GM12874 (cell line): ENCODE measurements around the gene SEL1L2.

Experiments used
- TF ChIP-seq, protein P1 (sequence below): IDR thresholded peaks from 2 replicates; pipeline ENCODE4 v1.5.1; 2011; ENCODE audit warnings: low read depth, mild to moderate bottlenecking, control low read depth, low read length, moderate library complexity; ENCODE audit not compliant: insufficient read depth

Gene SEL1L2

DNA sequence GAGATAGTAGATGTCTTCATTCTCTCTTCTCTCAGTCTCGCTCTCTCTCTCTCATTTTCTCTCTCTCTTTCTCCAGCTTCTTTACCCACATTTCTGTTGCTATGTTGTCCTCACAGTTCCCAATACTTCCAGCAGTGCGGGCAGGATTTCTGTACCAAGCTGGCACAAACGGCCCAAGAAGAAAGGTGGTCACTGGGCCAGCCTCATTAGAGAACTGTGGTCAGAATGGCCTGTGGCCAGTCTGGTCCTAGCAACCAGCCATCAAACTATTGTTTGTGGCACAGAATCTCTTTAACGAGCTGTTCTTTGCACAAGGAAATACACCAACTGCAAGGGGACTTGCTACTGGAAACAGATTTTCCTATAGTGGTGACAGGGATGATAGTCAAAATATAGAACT lies 81.3 kb downstream of the SEL1L2 start:
- TF ChIP-seq, protein P1, sequence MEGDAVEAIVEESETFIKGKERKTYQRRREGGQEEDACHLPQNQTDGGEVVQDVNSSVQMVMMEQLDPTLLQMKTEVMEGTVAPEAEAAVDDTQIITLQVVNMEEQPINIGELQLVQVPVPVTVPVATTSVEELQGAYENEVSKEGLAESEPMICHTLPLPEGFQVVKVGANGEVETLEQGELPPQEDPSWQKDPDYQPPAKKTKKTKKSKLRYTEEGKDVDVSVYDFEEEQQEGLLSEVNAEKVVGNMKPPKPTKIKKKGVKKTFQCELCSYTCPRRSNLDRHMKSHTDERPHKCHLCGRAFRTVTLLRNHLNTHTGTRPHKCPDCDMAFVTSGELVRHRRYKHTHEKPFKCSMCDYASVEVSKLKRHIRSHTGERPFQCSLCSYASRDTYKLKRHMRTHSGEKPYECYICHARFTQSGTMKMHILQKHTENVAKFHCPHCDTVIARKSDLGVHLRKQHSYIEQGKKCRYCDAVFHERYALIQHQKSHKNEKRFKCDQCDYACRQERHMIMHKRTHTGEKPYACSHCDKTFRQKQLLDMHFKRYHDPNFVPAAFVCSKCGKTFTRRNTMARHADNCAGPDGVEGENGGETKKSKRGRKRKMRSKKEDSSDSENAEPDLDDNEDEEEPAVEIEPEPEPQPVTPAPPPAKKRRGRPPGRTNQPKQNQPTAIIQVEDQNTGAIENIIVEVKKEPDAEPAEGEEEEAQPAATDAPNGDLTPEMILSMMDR: no peak

DNA sequence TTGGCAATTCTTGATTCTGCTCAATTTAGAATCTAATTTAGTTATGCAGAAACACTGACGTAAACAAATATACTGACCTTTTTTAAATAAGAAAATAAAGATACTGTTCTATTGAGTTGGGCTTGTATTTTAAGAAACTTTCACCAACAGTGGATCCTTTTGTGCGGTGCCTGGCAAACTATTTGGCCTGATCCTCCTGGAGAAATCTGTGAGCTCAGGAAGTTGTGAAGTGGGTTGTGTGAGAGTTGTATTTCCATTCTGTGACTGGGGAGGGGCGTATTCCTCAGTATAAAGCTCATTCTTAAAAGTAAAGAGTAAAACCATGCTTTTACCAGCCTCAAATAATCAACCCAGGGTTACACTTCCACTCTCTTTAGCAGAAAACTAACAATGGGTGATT lies 85.6 kb downstream of the SEL1L2 start:
- TF ChIP-seq, protein P1: no peak

DNA sequence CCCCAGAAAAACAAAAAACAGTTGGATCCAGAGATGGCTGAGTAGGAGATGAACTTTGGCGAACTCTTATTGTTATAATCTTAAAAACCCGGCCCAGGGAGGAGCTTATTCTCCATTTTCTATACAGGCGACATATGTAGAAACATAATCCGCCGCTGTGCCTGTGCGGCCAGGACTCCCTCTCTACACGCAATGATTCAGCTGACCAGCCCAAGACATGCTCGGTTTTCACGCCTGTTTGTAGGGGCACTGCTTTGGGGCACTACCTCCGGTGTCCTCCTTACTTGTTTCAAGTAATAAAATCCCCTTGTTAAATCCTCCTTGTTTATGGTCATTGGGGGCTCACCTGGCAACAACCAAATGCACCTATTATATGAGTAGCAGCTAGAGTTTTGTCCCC lies 89.9 kb downstream of the SEL1L2 start:
- TF ChIP-seq, protein P1: no peak

DNA sequence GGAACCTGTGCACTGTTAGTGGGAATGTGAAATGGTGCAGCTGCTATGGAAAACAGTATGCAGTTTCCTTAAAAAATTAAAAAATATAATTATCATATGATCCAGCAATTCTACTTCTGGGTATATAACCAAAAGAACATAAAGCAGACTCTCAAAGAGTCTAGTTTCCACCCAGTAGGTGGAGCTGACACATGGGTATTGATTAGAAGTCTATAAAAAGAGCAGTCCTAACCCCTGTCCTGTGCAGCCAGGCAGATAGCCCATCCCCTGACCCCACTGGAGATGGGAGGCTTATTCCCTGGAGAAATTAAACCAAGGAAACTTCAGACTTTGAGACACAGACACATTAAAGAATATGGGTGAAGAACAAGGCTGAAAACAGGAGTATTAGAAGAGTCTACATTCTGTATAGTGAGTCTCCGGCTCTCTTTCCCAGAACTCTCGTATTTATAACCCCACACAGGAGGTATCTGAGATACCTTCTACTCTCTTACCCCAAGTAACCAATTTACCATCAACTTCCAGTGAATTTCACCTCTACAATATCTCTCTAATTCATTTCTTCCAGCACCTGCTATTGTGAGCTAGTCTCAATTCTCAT lies 92.3 kb downstream of the SEL1L2 start:
- TF ChIP-seq, protein P1: peak; percentile 33; the same call in 1 of the 2 replicates

DNA sequence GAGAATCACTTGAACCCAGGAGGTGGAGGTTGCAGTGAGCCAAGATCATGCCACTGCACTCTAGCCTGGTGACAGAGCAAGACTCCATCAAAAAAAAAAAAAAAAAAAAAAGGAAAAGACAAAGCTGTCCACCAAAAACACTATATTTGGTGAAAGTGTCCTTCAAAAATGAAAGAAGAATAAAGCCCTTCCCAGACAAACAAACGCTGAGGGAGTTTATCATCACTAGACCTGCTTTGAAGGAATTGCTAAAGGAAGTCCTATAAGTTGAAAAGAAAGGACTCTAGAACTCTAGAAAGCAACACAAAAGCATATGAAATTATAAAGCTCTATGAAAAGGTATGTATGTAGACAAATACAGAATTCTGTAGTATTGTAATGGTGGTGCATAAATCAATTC lies 98.8 kb downstream of the SEL1L2 start:
- TF ChIP-seq, protein P1: no peak

DNA sequence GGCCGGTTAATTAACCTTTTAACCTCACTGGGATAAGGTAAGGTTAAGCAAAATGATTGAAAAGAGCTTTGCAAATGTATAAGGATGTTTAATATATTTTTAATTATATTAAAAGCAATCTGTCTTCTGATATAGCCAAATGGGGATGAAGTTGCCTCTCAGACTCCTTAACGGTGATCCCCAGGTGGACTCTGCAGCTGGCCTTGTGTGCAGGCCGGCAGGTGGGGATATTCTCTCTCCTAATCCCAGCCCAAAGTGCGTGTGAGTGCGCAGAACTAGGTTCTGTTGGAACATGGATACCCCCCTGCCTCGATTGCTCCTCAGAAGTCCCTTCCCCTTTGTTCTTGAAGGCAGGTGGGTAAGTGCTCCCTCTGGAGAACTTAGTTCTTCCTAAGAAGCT lies 105.6 kb downstream of the SEL1L2 start:
- TF ChIP-seq, protein P1: no peak

DNA sequence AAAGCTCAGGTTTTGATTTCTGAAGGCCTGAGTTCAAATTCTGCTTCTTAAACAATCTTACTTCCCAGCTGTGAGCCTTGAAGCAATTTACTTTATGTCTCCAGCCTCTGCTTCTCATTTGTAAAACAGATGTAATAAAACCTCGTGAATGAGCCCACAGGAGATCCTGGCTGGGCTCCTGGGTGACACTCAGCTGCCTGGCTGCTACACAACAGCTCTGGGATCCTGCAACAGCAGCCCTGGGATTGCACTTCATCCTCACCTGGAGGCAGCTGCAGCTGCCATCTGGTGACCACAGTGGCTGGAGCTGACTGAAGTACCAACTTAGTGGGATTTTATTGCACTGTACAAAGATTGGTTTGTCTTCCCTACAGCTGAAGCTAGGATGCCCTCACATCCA lies 107.0 kb downstream of the SEL1L2 start:
- TF ChIP-seq, protein P1: no peak
